Measurements from ENCODE around the gene SP1.

DNA sequence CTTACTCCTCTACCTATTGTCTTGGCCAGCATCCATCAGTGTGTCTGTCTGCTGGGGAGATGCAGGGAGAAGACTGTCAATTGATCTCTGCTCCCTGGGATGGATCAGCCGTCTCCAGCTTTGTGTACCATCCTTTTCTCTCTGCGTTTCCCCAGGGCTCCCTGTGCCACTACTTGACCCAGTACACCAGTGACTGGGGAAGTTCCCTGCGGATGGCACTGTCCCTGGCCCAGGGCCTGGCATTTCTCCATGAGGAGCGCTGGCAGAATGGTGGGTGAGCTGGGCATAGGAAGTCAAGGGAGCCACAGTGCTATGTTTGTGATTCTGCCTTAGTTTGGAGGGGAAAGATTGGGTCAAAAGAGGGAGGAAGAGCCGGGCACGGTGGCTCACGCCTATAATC, 48.8 kb downstream of the SP1 start:
- TF ChIP-seq EZH2phosphoT487 (IDR thresholded peaks at IDR 0.05; ENCODE audit: borderline replicate concordance) (no peak), RAD21 (IDR thresholded peaks at IDR 0.05; ENCODE audit: low read depth) (no peak), POLR2AphosphoS5 (IDR thresholded peaks at IDR 0.05; ENCODE audit: low read depth, low read length) (no peak), POLR2A (IDR thresholded peaks at IDR 0.05; ENCODE audit: borderline replicate concordance, extremely low read depth, insufficient read depth, insufficient read length) (no peak), EZH2 (IDR thresholded peaks at IDR 0.05) (no peak), JUND (IDR thresholded peaks at IDR 0.05) (no peak), ZNF274 (IDR thresholded peaks at IDR 0.05; ENCODE audit: low read depth, low read length) (no peak), ZFX (IDR thresholded peaks at IDR 0.05) (no peak), TCF7L2 (IDR thresholded peaks at IDR 0.05; ENCODE audit: borderline replicate concordance, extremely low read depth, insufficient read depth, insufficient read length) (no peak), CEBPB (IDR thresholded peaks at IDR 0.05; ENCODE audit: low read depth) (no peak), CBX3 (IDR thresholded peaks at IDR 0.05; ENCODE audit: low read depth) (no peak)
- TF ChIP-seq, protein P1, sequence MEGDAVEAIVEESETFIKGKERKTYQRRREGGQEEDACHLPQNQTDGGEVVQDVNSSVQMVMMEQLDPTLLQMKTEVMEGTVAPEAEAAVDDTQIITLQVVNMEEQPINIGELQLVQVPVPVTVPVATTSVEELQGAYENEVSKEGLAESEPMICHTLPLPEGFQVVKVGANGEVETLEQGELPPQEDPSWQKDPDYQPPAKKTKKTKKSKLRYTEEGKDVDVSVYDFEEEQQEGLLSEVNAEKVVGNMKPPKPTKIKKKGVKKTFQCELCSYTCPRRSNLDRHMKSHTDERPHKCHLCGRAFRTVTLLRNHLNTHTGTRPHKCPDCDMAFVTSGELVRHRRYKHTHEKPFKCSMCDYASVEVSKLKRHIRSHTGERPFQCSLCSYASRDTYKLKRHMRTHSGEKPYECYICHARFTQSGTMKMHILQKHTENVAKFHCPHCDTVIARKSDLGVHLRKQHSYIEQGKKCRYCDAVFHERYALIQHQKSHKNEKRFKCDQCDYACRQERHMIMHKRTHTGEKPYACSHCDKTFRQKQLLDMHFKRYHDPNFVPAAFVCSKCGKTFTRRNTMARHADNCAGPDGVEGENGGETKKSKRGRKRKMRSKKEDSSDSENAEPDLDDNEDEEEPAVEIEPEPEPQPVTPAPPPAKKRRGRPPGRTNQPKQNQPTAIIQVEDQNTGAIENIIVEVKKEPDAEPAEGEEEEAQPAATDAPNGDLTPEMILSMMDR (IDR thresholded peaks at IDR 0.05 in 2 of 3, conservative IDR thresholded peaks at IDR 0.05 in 1 of 3; ENCODE audit: borderline replicate concordance in 1 of 3, insufficient read depth in 1 of 3, low read depth in 2 of 3, low read length in 2 of 3) = no peak
- TF ChIP-seq, protein P2, sequence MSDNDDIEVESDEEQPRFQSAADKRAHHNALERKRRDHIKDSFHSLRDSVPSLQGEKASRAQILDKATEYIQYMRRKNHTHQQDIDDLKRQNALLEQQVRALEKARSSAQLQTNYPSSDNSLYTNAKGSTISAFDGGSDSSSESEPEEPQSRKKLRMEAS (IDR thresholded peaks at IDR 0.05) = no peak
- TF ChIP-seq, protein P3, sequence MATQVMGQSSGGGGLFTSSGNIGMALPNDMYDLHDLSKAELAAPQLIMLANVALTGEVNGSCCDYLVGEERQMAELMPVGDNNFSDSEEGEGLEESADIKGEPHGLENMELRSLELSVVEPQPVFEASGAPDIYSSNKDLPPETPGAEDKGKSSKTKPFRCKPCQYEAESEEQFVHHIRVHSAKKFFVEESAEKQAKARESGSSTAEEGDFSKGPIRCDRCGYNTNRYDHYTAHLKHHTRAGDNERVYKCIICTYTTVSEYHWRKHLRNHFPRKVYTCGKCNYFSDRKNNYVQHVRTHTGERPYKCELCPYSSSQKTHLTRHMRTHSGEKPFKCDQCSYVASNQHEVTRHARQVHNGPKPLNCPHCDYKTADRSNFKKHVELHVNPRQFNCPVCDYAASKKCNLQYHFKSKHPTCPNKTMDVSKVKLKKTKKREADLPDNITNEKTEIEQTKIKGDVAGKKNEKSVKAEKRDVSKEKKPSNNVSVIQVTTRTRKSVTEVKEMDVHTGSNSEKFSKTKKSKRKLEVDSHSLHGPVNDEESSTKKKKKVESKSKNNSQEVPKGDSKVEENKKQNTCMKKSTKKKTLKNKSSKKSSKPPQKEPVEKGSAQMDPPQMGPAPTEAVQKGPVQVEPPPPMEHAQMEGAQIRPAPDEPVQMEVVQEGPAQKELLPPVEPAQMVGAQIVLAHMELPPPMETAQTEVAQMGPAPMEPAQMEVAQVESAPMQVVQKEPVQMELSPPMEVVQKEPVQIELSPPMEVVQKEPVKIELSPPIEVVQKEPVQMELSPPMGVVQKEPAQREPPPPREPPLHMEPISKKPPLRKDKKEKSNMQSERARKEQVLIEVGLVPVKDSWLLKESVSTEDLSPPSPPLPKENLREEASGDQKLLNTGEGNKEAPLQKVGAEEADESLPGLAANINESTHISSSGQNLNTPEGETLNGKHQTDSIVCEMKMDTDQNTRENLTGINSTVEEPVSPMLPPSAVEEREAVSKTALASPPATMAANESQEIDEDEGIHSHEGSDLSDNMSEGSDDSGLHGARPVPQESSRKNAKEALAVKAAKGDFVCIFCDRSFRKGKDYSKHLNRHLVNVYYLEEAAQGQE (IDR thresholded peaks at IDR 0.05; ENCODE audit: low read depth) = no peak
